Neural crest cell (in vitro differentiated cells): ENCODE measurements around the gene CPLX4. TPM values are rescaled to one million over a fixed set of nuclear protein-coding genes. Genes with fewer than 3 reads are reported as not detected.

ENCODE experiments used
- DNase-seq: peaks from one replicate; pipeline ENCODE4 v3.0.0; 2021; ENCODE audit warnings: low read depth, mixed read lengths, low spot score
- H3K27ac Mint-ChIP-seq: one replicate; pipeline ENCODE4 v1.8.0; 2021; ENCODE audit warnings: mild to moderate bottlenecking, mixed read lengths; ENCODE audit not compliant: unreplicated experiment
- H3K27me3 Mint-ChIP-seq: 2 replicates; pipeline ENCODE4 v1.8.0; 2021; ENCODE audit warnings: low read depth, mild to moderate bottlenecking, mixed read lengths
- H3K36me3 Mint-ChIP-seq: 2 replicates; pipeline ENCODE4 v1.8.0; 2021; ENCODE audit warnings: low read depth, mild to moderate bottlenecking, mixed read lengths
- H3K4me1 Mint-ChIP-seq: 2 replicates; pipeline ENCODE4 v1.8.0; 2021; ENCODE audit warnings: mixed read lengths
- H3K4me3 Mint-ChIP-seq: one replicate; pipeline ENCODE4 v1.8.0; 2021; ENCODE audit warnings: mild to moderate bottlenecking, mixed read lengths
- H3K9me3 Mint-ChIP-seq: 2 replicates; pipeline ENCODE4 v1.8.0; 2021; ENCODE audit warnings: mixed read lengths
- CTCF ChIP-seq: fragments of 200-600 bp; sonication (generic); conservative IDR thresholded peaks from 2 replicates; pipeline ENCODE4 v1.5.0; 2021; ENCODE audit warnings: antibody characterized with exemption, mild to moderate bottlenecking
- long read RNA-seq: library from polyadenylated mRNA; unstranded; transcript quantifications from one replicate; pipeline ENCODE4 v2.0.0, GENCODE V29; 2020
- total RNA-seq: library from RNA; stranded (reverse); gene quantifications from 2 replicates; pipeline ENCODE4 v1.2.1, GENCODE V29; 2021

CPLX4 gene
- not detected in 2 replicates for total RNA-seq
- long read RNA-seq, result 0 reads

- Mint-ChIP-seq H3K27ac (no peak within 1 kb of the TSS), H3K4me3 (no peak within 1 kb of the TSS), H3K36me3 (no peaks in the 10 kb centered on the region), H3K27me3 (peaks cover 21% of the 10 kb centered on the region), H3K4me1 (no peaks in the 10 kb centered on the region), H3K9me3 (peaks cover 3% of the 10 kb centered on the region)
- TF ChIP-seq CTCF, result no peak
- no peak for DNase-seq
Measured at GRCh38 chr18:59318460-59319050, at the start of gene CPLX4. Gene CPLX4, minus strand, starts transcription at chr18:59318649. Its CDS starts 187 bp downstream, at chr18:59318462.

- Mint-ChIP-seq H3K36me3 (peaks cover 1% of the 10 kb centered on the region), H3K27me3 (peaks cover 36% of the 10 kb centered on the region), H3K27ac (no peak overlapping the region), H3K4me1 (peaks cover 18% of the 10 kb centered on the region), H3K4me3 (peak overlapping the region; percentile 85), H3K9me3 (no peaks in the 10 kb centered on the region)
- no peak for DNase-seq
- TF ChIP-seq CTCF, result no peak
Measured at GRCh38 chr18:59360381-59360780, 41.9 kb upstream of the CPLX4 start.

GRCh38 chr18:59359576-59359952 lies 41.1 kb upstream of the CPLX4 start:
- no peak for TF ChIP-seq CTCF
- Mint-ChIP-seq H3K36me3 (peaks cover 5% of the 10 kb centered on the region), H3K27ac (no peak overlapping the region), H3K4me1 (peaks cover 18% of the 10 kb centered on the region), H3K4me3 (peak overlapping the region; percentile 85), H3K9me3 (no peaks in the 10 kb centered on the region), H3K27me3 (peaks cover 34% of the 10 kb centered on the region)
- DNase-seq, result no peak

- TF ChIP-seq CTCF, result no peak
- peaks cover 6% of the 10 kb centered on the region for H3K36me3 Mint-ChIP-seq
- H3K4me3 Mint-ChIP-seq, result peak within 1 kb of the TSS; percentile 93
- no peaks in the 10 kb centered on the region for H3K9me3 Mint-ChIP-seq
- peaks cover 29% of the 10 kb centered on the region for H3K27me3 Mint-ChIP-seq
- DNase-seq, result peak; percentile 96
- peaks cover 18% of the 10 kb centered on the region for H3K4me1 Mint-ChIP-seq
- peak within 1 kb of the TSS; percentile 98 for H3K27ac Mint-ChIP-seq
Measured at GRCh38 chr18:59358712-59359575, 40.5 kb upstream of the CPLX4 start, which contains the start of gene LMAN1. Gene LMAN1, minus strand, starts transcription at chr18:59359265. Its CDS starts 21 bp downstream, at chr18:59359244.

GRCh38 chr18:59358414-59358711 lies 39.9 kb upstream of the CPLX4 start:
- H3K4me1 Mint-ChIP-seq, result peaks cover 18% of the 10 kb centered on the region
- peak overlapping the region; percentile 98 for H3K27ac Mint-ChIP-seq
- TF ChIP-seq CTCF, result no peak
- H3K9me3 Mint-ChIP-seq, result no peaks in the 10 kb centered on the region
- no peak for DNase-seq
- peak overlapping the region; percentile 93 for H3K4me3 Mint-ChIP-seq
- H3K36me3 Mint-ChIP-seq, result peaks cover 6% of the 10 kb centered on the region
- peaks cover 25% of the 10 kb centered on the region for H3K27me3 Mint-ChIP-seq
